K562 (cell line): ENCODE measurements around the gene UBL7. TPM values are rescaled to one million over a fixed set of nuclear protein-coding genes. Genes with fewer than 3 reads are reported as not detected.
A peak's percentile ranks its signal among the peaks of the same experiment; 100 is the strongest.

Experiments used
- ARID3B ChIP-seq: fragments of 250-450 bp; sonication (Bioruptor Pico); IDR thresholded peaks from 2 replicates; pipeline ENCODE4 v1.4.0; 2020; ENCODE audit warnings: borderline replicate concordance
- ETS1 ChIP-seq: conservative IDR thresholded peaks from 2 replicates; pipeline ENCODE4 v1.6.1; 2011; ENCODE audit warnings: low read depth, mild to moderate bottlenecking, low read length; ENCODE audit not compliant: control insufficient read depth
- HDAC8 ChIP-seq: fragments of 450-650 bp; IDR thresholded peaks from 2 replicates; pipeline ENCODE4 v1.6.1; 2016; ENCODE audit warnings: mild to moderate bottlenecking, missing genetic modification characterization, moderate library complexity, missing compliant biosample characterization
- HSF4 ChIP-seq: fragments of 250-450 bp; sonication (Bioruptor Pico); IDR thresholded peaks from 2 replicates; pipeline ENCODE4 v2.1.2; 2022; ENCODE audit warnings: mild to moderate bottlenecking, moderate library complexity, borderline replicate concordance
- ILK ChIP-seq: fragments of 450-650 bp; IDR thresholded peaks from 2 replicates; pipeline ENCODE4 v1.6.1; 2016; ENCODE audit warnings: missing genetic modification characterization, low read depth, mild to moderate bottlenecking, missing compliant biosample characterization, moderate library complexity, borderline replicate concordance
- MNT ChIP-seq, 2 experiments: fragments of 450-650 bp; conservative IDR thresholded peaks; 2 replicates each; pipeline ENCODE4 v1.6.1; 2017; ENCODE audit warnings: mild to moderate bottlenecking in 2 of 2, moderate library complexity in 2 of 2
- NELFE ChIP-seq: IDR thresholded peaks from 2 replicates; pipeline ENCODE4 v1.6.1; 2011; ENCODE audit warnings: mild to moderate bottlenecking; ENCODE audit not compliant: insufficient read depth, insufficient read length
- NFYB ChIP-seq: IDR thresholded peaks from 2 replicates; pipeline ENCODE4 v1.6.1; 2011; ENCODE audit warnings: mild to moderate bottlenecking, moderate library complexity; ENCODE audit not compliant: insufficient read length; ENCODE audit errors: extremely low read depth
- PKNOX1 ChIP-seq: fragments of 450-650 bp; IDR thresholded peaks from 2 replicates; pipeline ENCODE4 v1.6.1; 2016
- U2AF1 ChIP-seq: fragments of 200-400 bp; formaldehyde crosslinking; optimal IDR thresholded peaks from 2 replicates; pipeline ENCODE3; 2017; ENCODE audit warnings: mild to moderate bottlenecking, low read depth, low read length, moderate library complexity
- ZNF232 ChIP-seq: sonication (generic); formaldehyde crosslinking; IDR thresholded peaks from 2 replicates; pipeline ENCODE4 v1.8.0; 2022; ENCODE audit warnings: mild to moderate bottlenecking, missing genetic modification reagents
- ZNF24 ChIP-seq: fragments of 450-650 bp; IDR thresholded peaks from 2 replicates; pipeline ENCODE4 v1.6.1; 2016
- ZNF347 ChIP-seq: fragments of 450-650 bp; formaldehyde crosslinking; IDR thresholded peaks from 2 replicates; pipeline ENCODE4 v1.4.0; 2020; ENCODE audit warnings: low read depth, mild to moderate bottlenecking, moderate library complexity
- ZNF354B ChIP-seq: fragments of 250-450 bp; sonication (Bioruptor Pico); IDR thresholded peaks from 2 replicates; pipeline ENCODE4 v1.4.0; 2020
- polyA plus RNA-seq, 8 experiments: library from polyadenylated mRNA; depleted of rRNA in 4 of 8; stranded (reverse) in 5 of 8; unstranded in 3 of 8; fragments of >200 nt; fragmentation: Nextera tagmentation in 2 of 8; fragmentation: Illumina TruSeq in 1 of 8; extraction: Ambion mirVana in 2 of 8; extraction: Trizol in 1 of 8; gene quantifications; 2 replicates each; pipeline versions ENCODE4 v1.2.1 to v1.2.3, GENCODE V29; 2011 to 2014; ENCODE audit warnings: inconsistent platforms in 1 of 8, missing spikeins in 1 of 8
- total RNA-seq, 7 experiments: library from RNA; depleted of rRNA in 6 of 7; stranded (reverse); fragments of >200 nt in 6 of 7; fragmentation: Illumina TruSeq in 2 of 7; extraction: Trizol in 2 of 7; gene quantifications; 2 replicates each; pipeline versions ENCODE4 v1.2.1 to v1.2.3, GENCODE V29; 2011 to 2021; ENCODE audit warnings: low replicate concordance in 1 of 7
- TF ChIP-seq, protein P1 (sequence below): fragments of 250-450 bp; sonication (Bioruptor Pico); IDR thresholded peaks from 2 replicates; pipeline ENCODE4 v1.4.0; 2020

Gene UBL7
- total and polyA plus RNA-seq, 9 of the 15 experiments (the other 6 are each of a cell fraction or from before 2014, with no cell fraction given), result 19.2 to 63.4 (median 44.9) TPM

- no peak for TF ChIP-seq ARID3B (CRISPR knock-in tag)
- no peak for TF ChIP-seq NFYB
- TF ChIP-seq ILK, result no peak
- TF ChIP-seq ETS1, result no peak
- no peak for TF ChIP-seq ZNF347 (CRISPR knock-in tag)
- no peak for TF ChIP-seq HSF4 (CRISPR knock-in tag)
- TF ChIP-seq MNT (conservative IDR thresholded peaks at IDR 0.05), result no peak
- peak; percentile 56; the same call in 1 of the 2 replicates for TF ChIP-seq ZNF24
- TF ChIP-seq U2AF1, result no peak
- no peak for TF ChIP-seq ZNF354B
- TF ChIP-seq PKNOX1, result peak; percentile 38; the same call in 1 of the 2 replicates
- TF ChIP-seq HDAC8, result no peak
- TF ChIP-seq, protein P1, sequence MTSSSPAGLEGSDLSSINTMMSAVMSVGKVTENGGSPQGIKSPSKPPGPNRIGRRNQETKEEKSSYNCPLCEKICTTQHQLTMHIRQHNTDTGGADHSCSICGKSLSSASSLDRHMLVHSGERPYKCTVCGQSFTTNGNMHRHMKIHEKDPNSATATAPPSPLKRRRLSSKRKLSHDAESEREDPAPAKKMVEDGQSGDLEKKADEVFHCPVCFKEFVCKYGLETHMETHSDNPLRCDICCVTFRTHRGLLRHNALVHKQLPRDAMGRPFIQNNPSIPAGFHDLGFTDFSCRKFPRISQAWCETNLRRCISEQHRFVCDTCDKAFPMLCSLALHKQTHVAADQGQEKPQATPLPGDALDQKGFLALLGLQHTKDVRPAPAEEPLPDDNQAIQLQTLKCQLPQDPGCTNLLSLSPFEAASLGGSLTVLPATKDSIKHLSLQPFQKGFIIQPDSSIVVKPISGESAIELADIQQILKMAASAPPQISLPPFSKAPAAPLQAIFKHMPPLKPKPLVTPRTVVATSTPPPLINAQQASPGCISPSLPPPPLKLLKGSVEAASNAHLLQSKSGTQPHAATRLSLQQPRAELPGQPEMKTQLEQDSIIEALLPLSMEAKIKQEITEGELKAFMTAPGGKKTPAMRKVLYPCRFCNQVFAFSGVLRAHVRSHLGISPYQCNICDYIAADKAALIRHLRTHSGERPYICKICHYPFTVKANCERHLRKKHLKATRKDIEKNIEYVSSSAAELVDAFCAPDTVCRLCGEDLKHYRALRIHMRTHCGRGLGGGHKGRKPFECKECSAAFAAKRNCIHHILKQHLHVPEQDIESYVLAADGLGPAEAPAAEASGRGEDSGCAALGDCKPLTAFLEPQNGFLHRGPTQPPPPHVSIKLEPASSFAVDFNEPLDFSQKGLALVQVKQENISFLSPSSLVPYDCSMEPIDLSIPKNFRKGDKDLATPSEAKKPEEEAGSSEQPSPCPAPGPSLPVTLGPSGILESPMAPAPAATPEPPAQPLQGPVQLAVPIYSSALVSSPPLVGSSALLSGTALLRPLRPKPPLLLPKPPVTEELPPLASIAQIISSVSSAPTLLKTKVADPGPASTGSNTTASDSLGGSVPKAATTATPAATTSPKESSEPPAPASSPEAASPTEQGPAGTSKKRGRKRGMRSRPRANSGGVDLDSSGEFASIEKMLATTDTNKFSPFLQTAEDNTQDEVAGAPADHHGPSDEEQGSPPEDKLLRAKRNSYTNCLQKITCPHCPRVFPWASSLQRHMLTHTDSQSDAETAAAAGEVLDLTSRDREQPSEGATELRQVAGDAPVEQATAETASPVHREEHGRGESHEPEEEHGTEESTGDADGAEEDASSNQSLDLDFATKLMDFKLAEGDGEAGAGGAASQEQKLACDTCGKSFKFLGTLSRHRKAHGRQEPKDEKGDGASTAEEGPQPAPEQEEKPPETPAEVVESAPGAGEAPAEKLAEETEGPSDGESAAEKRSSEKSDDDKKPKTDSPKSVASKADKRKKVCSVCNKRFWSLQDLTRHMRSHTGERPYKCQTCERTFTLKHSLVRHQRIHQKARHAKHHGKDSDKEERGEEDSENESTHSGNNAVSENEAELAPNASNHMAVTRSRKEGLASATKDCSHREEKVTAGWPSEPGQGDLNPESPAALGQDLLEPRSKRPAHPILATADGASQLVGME (CRISPR knock-in tag), result no peak
- no peak for TF ChIP-seq NELFE
- TF ChIP-seq ZNF232 (CRISPR knock-in tag), result no peak
Measured at GRCh38 chr15:74463634-74464033, 2.7 kb upstream of the UBL7 start (continued).
